HG03442 (cell line): Measurements from ENCODE around the gene RIPOR3.
"Not testable (repeated sequence)": the region's sequence is repeated elsewhere in the genome, so short reads cannot be mapped to it uniquely, and the experiment has no call there.

ENCODE experiments used
- ATAC-seq: cut with Tn5 transposase; IDR thresholded peaks from one replicate; pipeline ENCODE4 v1.9.1; 2021; ENCODE audit warnings: mild to moderate bottlenecking, moderate library complexity; ENCODE audit not compliant: unreplicated experiment

RIPOR3 gene

DNA sequence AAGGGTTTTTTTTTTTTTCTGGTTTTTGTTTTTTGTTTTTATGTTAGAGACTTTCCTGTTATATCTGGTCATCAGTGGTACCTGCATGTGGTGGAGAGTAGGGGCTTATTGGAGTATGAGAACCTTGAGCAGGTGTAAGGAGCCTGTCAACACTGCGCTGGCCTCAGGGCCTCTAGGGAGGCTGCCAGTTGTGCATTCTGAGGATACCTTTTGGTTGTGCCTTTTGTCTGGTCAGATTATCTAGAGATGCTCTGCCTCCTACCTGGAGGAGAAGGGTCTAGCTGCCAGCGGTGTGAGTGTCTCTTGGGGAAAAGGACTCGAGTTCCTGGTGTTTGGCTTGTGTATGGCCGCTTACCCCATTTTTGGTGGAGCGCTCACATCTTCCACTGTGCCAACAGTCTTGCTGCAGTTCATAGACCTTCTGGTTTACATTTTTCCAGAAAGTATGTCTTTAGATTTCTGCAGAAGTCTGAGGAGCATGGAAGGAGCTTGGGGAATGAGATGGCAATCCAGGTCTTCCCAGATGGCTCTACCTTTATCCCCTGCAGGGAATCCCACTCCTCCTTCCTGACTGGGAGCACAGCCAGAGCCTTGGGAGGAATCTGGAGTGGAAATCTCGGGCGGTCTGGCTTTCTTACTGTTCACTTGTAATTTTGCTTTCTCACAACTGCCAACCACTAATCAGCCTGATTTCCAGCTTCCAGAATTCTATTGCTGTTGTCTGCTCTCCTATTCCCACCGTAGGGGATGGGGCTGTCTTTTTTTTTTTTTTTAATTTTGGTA lies 131.3 kb downstream of the RIPOR3 start:
- ATAC-seq: no peak

- ATAC-seq: no peak
Observed at GRCh38 chr20:50559149-50559548, 132.2 kb downstream of the RIPOR3 start.

- ATAC-seq: no peak
Observed at GRCh38 chr20:50558483-50558925, 132.8 kb downstream of the RIPOR3 start.

GRCh38 chr20:50557549-50558134 lies 133.7 kb downstream of the RIPOR3 start:
- no peak for ATAC-seq

DNA sequence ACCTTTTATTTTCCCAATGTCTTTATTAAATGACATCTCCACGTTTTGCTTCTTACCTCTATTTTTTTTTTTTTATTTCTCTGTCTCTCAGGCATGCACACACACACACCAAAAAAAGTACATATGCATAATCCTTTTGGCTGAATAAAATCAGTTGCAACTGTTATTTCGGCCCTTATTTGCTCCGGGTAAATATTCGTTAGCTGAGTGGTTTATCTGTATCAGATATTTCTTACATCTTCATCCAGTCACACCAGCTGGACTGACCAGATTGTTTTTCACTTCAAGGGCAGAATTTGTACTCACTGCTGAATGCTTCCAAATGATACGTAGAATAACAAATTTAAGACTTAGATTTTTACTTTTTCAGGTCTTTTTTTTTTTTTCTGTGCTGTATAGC lies 135.7 kb downstream of the RIPOR3 start:
- no peak for ATAC-seq

DNA sequence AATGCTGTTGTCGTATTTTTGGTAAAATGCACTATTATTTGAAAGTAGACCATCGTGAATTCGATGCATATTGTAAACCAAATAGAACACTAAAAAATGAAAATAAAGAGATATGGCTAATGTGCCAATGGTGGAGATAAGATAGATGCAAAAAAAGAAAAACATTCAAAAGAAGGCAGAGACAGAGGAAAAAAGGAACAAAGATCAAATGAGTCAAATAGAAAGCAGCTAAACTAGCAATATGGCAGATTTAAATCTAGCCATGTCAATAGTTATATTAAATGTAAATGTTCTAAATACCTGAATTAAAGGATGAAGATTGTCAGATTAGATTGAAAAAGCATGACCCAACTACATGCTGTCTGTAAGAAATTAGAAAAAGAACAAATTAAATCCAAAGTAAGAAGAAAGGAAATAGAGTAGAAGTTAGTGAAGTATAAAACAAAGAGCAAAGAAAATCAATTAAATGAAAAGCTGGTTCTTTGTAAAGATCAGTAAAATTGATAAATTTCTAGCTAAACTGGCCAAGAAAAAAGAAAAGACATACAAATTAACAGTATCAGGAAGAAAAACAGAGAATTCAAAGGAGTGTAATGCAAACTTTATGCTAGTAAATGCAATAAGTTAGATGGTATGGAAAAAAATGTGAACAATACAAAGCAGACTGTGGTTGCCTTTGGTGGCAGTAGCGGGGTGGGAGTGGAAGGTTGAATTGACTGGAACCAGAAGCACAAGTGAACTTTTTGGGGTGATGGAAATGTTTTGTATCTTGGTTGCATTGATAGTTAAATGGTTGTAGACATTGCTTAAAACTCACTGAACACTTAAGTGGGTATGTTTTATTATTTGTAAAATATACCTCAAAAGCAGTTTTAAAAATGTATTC lies 136.4 kb downstream of the RIPOR3 start:
- no peak for ATAC-seq

DNA sequence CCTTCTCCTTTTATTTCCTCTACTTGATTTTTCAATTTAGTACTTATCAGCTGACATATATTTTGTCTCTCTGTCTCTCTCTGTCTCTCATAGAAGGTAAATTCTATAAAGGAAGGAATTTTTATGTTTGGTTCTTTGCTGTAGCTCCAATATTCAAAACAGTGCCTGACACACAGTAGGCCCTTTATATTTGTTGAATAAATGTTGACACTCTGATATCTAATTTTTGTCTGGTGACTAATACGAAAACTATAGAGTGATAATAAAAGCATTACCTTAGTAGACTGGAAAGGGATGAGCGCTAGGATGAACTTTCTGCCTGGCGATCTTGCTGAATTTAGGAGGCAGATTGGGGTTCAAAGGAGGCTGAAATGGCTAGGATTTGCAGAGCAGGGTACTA lies 138.4 kb downstream of the RIPOR3 start:
- no peak for ATAC-seq

- ATAC-seq: no peak
Observed at GRCh38 chr20:50551288-50551687, 140.1 kb downstream of the RIPOR3 start.

DNA sequence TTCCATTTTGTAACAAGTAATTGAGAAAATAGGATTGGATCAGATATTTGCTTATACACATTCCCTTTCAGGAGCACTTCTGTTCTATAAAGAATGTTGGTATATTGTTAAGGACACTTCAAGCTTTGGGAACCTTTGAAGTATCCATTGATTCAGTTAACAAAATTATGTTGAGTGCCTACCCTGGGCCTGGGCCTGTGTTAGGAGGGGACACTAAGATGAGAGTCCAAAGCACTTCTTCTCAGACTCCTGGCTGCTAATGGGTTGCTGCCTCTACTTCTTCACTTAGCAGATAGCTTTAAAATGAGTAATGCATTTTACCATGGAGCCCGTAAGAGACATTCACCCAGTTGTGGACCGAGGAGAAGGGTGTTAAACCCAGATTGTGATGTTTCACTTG lies 140.8 kb downstream of the RIPOR3 start:
- no peak for ATAC-seq

- ATAC-seq: no peak
Observed at GRCh38 chr20:50548396-50548795, 142.9 kb downstream of the RIPOR3 start.

- ATAC-seq: no peak
Observed at GRCh38 chr20:50547964-50548363, 143.4 kb downstream of the RIPOR3 start.

GRCh38 chr20:50546729-50547314 lies 144.5 kb downstream of the RIPOR3 start:
- ATAC-seq: no peak

GRCh38 chr20:50545126-50545525 lies 146.2 kb downstream of the RIPOR3 start:
- ATAC-seq: no peak

- ATAC-seq: no peak
Observed at GRCh38 chr20:50543326-50543725, 148.0 kb downstream of the RIPOR3 start.

- ATAC-seq: no peak
Observed at GRCh38 chr20:50541606-50542041, 149.7 kb downstream of the RIPOR3 start.

- no peak for ATAC-seq
Observed at GRCh38 chr20:50540620-50541605, 150.4 kb downstream of the RIPOR3 start.

DNA sequence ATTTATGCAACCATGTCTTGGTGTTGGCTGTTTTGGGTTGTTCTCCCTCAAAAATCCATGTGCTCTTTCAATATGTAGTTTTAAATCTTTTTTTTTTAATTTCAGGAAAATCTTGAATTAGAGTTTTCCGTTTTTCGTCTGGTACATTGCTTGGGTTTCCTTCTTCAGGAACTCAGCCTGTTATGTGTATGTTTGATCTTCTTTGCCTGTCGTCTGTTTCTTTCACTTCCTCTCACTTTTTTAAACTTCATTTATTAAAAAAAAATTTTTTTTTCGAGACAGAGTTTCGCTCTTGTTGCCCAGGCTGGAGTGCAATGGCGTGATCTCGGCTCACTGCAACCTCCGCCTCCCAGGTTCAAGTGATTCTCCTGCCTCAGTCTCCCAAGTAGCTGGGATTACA lies 151.5 kb downstream of the RIPOR3 start:
- not testable (repeated sequence) for ATAC-seq

- ATAC-seq: no peak
Observed at GRCh38 chr20:50538276-50538675, 153.1 kb downstream of the RIPOR3 start.

- no peak for ATAC-seq
Observed at GRCh38 chr20:50537546-50538201, 153.7 kb downstream of the RIPOR3 start.
